GM12878 (cell line): ENCODE results near the gene RCOR1. TPM values are rescaled to one million over a fixed set of nuclear protein-coding genes. Genes with fewer than 3 reads are reported as not detected.

ENCODE experiments used
- ATF7 ChIP-seq: fragments of 450-650 bp; IDR thresholded peaks from 2 replicates; pipeline ENCODE4 v1.6.1; 2016; ENCODE audit warnings: low read depth, mild to moderate bottlenecking
- BACH1 ChIP-seq: fragments of 450-650 bp; IDR thresholded peaks from 2 replicates; pipeline ENCODE4 v1.6.1; 2017; ENCODE audit warnings: mild to moderate bottlenecking, borderline replicate concordance
- BMI1 ChIP-seq: fragments of 450-650 bp; IDR thresholded peaks from 2 replicates; pipeline ENCODE4 v1.6.1; 2016; ENCODE audit warnings: mild to moderate bottlenecking, moderate library complexity, borderline replicate concordance
- CBX3 ChIP-seq: fragments of 200-600 bp; sonication (generic); IDR thresholded peaks from 2 replicates; pipeline ENCODE4 v1.6.1; 2016; ENCODE audit warnings: low read depth, borderline replicate concordance
- CBX5 ChIP-seq: sonication (generic); IDR thresholded peaks from 2 replicates; pipeline ENCODE4 v1.6.1; 2016; ENCODE audit warnings: low read depth, moderate library complexity, mild to moderate bottlenecking, inconsistent platforms
- CHD2 ChIP-seq: IDR thresholded peaks from 2 replicates; pipeline ENCODE4 v1.6.1; 2011; ENCODE audit warnings: low read depth, low read length, improper control_type of control experiment, borderline replicate concordance
- ESRRA ChIP-seq: IDR thresholded peaks from 2 replicates; pipeline ENCODE4 v1.6.1; 2012; ENCODE audit warnings: mild to moderate bottlenecking, low read length, improper control_type of control experiment
- HDGF ChIP-seq: fragments of 450-650 bp; IDR thresholded peaks from 2 replicates; pipeline ENCODE4 v1.6.1; 2016; ENCODE audit warnings: antibody characterized with exemption
- IKZF1 ChIP-seq: fragments of 450-650 bp; conservative IDR thresholded peaks from 2 replicates; pipeline ENCODE4 v1.6.1; 2017; ENCODE audit warnings: antibody characterized with exemption, mild to moderate bottlenecking
- IRF4 ChIP-seq: IDR thresholded peaks from 2 replicates; pipeline ENCODE4 v1.6.1; 2011; ENCODE audit warnings: low read depth, low read length
- MXI1 ChIP-seq: fragments of 150-350 bp; IDR thresholded peaks from 2 replicates; pipeline ENCODE4 v1.6.1; 2011; ENCODE audit warnings: low read depth, mild to moderate bottlenecking, inconsistent platforms, low read length, improper control_type of control experiment
- NR2C1 ChIP-seq: fragments of 450-650 bp; IDR thresholded peaks from 2 replicates; pipeline ENCODE4 v1.6.1; 2017; ENCODE audit warnings: antibody characterized with exemption, mild to moderate bottlenecking, moderate library complexity
- SP1 ChIP-seq: IDR thresholded peaks from one replicate; pipeline ENCODE4 v1.6.1; 2011; ENCODE audit warnings: low read depth, low read length
- SPI1 ChIP-seq: IDR thresholded peaks from 2 replicates; pipeline ENCODE4 v1.6.1; 2011; ENCODE audit warnings: low read depth, mild to moderate bottlenecking, low read length, moderate library complexity, borderline replicate concordance; ENCODE audit not compliant: insufficient read depth
- SREBF2 ChIP-seq: IDR thresholded peaks from 2 replicates; pipeline ENCODE4 v1.6.1; 2012; ENCODE audit warnings: mild to moderate bottlenecking, low read length
- TAF1 ChIP-seq: IDR thresholded peaks from 2 replicates; pipeline ENCODE4 v1.6.1; 2011; ENCODE audit warnings: mild to moderate bottlenecking, low read depth, low read length, borderline replicate concordance
- TCF7 ChIP-seq: IDR thresholded peaks from 2 replicates; pipeline ENCODE4 v1.6.1; 2014; ENCODE audit warnings: antibody characterized with exemption, borderline replicate concordance
- ZNF217 ChIP-seq: fragments of 450-650 bp; IDR thresholded peaks from 2 replicates; pipeline ENCODE4 v1.6.1; 2017; ENCODE audit warnings: antibody characterized with exemption, mild to moderate bottlenecking
- ZNF384 ChIP-seq: IDR thresholded peaks from 2 replicates; pipeline ENCODE4 v1.6.1; 2012; ENCODE audit warnings: low read depth, mild to moderate bottlenecking, low read length, improper control_type of control experiment, borderline replicate concordance
- polyA plus RNA-seq, 11 experiments: library from polyadenylated mRNA; depleted of rRNA in 4 of 11; unstranded in 6 of 11; stranded (reverse) in 5 of 11; fragments of >200 nt; fragmentation: Nextera tagmentation in 4 of 11; fragmentation: Illumina TruSeq in 1 of 11; extraction: Ambion mirVana in 4 of 11; extraction: Trizol in 1 of 11; gene quantifications; 1 replicate in 1 of 11; 2 replicates in 10 of 11; pipeline versions ENCODE4 v1.2.1 to v1.2.3, GENCODE V29; 2011 to 2016; ENCODE audit warnings: inconsistent platforms in 2 of 11, missing spikeins in 2 of 11, low read depth in 1 of 11
- total RNA-seq, 4 experiments: library from RNA; depleted of rRNA in 3 of 4; stranded (reverse); fragments of >200 nt in 3 of 4; fragmentation: Illumina TruSeq in 1 of 4; extraction: Trizol in 1 of 4; gene quantifications; 2 replicates each; pipeline versions ENCODE4 v1.2.1 to v1.2.3, GENCODE V29; 2013 to 2021
- TF ChIP-seq, protein P1 (sequence below): fragments of 150-350 bp; IDR thresholded peaks from 2 replicates; pipeline ENCODE4 v1.6.1; 2016; ENCODE audit warnings: low read depth, low read length
- TF ChIP-seq, protein P2 (sequence below): fragments of 450-650 bp; IDR thresholded peaks from 2 replicates; pipeline ENCODE4 v1.6.1; 2017; ENCODE audit warnings: mild to moderate bottlenecking, low read depth, inconsistent platforms; ENCODE audit not compliant: poor library complexity, severe bottlenecking
- TF ChIP-seq, protein P3 (sequence below): IDR thresholded peaks from 2 replicates; pipeline ENCODE4 v1.6.1; 2012; ENCODE audit warnings: low read depth, low read length, improper control_type of control experiment
- TF ChIP-seq, protein P4 (sequence below): fragments of 450-650 bp; IDR thresholded peaks from 2 replicates; pipeline ENCODE4 v1.6.1; 2017; ENCODE audit warnings: mild to moderate bottlenecking

The RCOR1 gene
- total and polyA plus RNA-seq, 10 of the 15 experiments (the other 5 are each of a cell fraction or from before 2014, with no cell fraction given), result 1.6 to 12.2 (median 4.4) TPM

DNA sequence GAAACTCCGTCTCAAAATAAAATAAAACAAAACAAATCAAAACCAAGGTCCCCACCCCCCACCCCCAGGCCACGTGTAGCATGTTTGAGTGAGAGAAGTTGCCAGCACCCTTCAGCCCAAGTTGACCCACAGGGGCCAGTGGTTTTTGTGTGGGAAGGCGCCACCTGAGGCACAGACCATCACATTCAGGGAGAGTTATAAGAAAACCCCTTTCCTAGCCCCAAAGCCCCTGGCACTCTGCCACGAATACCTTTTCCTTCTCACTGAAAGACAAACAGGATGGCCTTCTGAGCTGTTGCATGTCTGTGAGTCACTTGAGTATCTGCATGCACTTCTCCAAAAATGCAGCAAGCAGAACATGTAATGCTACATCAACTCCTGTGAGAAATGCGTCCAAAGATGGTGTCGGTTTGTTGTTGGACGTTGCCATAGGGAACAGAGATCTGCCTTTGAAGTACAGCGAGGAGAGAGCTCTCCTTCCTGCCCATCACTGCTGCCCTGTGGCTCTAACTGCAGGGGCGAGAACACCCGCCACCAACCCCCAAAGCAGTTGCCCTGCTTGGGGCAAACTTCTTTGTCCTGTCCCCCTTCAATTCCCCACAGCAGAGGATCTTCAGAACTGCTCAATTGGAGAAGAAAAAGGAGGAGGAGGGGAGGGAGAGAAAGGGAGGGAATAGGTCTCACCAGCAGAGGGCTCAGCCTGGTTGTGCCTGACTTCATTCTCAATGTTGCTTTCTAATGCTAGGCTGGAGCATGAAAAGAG is 182.1 kb downstream of the RCOR1 start (continued):
- peak; percentile 95 for TF ChIP-seq BMI1
- 0 out of 2 replicates have a peak, but pooled peaks have one; percentile 49 for TF ChIP-seq CHD2
- TF ChIP-seq TAF1, result 0 out of 2 replicates have a peak, but pooled peaks have one; percentile 21
- TF ChIP-seq ZNF384, result no peak
- TF ChIP-seq BACH1, result 0 out of 2 replicates have a peak, but pooled peaks have one; percentile 23
- TF ChIP-seq IKZF1, result peak; percentile 64; the same call in 1 of the 2 replicates
- no peak for TF ChIP-seq NR2C1
- TF ChIP-seq SREBF2, result no peak
- TF ChIP-seq MXI1, result peak; percentile 73; the same call in 1 of the 2 replicates
- TF ChIP-seq SP1, result no peak
- TF ChIP-seq, protein P1, sequence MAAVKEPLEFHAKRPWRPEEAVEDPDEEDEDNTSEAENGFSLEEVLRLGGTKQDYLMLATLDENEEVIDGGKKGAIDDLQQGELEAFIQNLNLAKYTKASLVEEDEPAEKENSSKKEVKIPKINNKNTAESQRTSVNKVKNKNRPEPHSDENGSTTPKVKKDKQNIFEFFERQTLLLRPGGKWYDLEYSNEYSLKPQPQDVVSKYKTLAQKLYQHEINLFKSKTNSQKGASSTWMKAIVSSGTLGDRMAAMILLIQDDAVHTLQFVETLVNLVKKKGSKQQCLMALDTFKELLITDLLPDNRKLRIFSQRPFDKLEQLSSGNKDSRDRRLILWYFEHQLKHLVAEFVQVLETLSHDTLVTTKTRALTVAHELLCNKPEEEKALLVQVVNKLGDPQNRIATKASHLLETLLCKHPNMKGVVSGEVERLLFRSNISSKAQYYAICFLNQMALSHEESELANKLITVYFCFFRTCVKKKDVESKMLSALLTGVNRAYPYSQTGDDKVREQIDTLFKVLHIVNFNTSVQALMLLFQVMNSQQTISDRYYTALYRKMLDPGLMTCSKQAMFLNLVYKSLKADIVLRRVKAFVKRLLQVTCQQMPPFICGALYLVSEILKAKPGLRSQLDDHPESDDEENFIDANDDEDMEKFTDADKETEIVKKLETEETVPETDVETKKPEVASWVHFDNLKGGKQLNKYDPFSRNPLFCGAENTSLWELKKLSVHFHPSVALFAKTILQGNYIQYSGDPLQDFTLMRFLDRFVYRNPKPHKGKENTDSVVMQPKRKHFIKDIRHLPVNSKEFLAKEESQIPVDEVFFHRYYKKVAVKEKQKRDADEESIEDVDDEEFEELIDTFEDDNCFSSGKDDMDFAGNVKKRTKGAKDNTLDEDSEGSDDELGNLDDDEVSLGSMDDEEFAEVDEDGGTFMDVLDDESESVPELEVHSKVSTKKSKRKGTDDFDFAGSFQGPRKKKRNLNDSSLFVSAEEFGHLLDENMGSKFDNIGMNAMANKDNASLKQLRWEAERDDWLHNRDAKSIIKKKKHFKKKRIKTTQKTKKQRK, result no peak
- no peak for TF ChIP-seq ESRRA
- TF ChIP-seq CBX3, result no peak
- TF ChIP-seq, protein P2, sequence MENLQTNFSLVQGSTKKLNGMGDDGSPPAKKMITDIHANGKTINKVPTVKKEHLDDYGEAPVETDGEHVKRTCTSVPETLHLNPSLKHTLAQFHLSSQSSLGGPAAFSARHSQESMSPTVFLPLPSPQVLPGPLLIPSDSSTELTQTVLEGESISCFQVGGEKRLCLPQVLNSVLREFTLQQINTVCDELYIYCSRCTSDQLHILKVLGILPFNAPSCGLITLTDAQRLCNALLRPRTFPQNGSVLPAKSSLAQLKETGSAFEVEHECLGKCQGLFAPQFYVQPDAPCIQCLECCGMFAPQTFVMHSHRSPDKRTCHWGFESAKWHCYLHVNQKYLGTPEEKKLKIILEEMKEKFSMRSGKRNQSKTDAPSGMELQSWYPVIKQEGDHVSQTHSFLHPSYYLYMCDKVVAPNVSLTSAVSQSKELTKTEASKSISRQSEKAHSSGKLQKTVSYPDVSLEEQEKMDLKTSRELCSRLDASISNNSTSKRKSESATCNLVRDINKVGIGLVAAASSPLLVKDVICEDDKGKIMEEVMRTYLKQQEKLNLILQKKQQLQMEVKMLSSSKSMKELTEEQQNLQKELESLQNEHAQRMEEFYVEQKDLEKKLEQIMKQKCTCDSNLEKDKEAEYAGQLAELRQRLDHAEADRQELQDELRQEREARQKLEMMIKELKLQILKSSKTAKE, result peak; percentile 54
- peak; percentile 80 for TF ChIP-seq TCF7
- peak; percentile 76 for TF ChIP-seq SPI1
- TF ChIP-seq HDGF, result peak; percentile 50; the same call in 1 of the 2 replicates
- no peak for TF ChIP-seq IRF4
- no peak for TF ChIP-seq CBX5
- no peak for TF ChIP-seq ZNF217
- TF ChIP-seq, protein P3, sequence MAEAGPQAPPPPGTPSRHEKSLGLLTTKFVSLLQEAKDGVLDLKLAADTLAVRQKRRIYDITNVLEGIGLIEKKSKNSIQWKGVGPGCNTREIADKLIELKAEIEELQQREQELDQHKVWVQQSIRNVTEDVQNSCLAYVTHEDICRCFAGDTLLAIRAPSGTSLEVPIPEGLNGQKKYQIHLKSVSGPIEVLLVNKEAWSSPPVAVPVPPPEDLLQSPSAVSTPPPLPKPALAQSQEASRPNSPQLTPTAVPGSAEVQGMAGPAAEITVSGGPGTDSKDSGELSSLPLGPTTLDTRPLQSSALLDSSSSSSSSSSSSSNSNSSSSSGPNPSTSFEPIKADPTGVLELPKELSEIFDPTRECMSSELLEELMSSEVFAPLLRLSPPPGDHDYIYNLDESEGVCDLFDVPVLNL, result no peak
- TF ChIP-seq ATF7, result peak; percentile 53
- TF ChIP-seq, protein P4, sequence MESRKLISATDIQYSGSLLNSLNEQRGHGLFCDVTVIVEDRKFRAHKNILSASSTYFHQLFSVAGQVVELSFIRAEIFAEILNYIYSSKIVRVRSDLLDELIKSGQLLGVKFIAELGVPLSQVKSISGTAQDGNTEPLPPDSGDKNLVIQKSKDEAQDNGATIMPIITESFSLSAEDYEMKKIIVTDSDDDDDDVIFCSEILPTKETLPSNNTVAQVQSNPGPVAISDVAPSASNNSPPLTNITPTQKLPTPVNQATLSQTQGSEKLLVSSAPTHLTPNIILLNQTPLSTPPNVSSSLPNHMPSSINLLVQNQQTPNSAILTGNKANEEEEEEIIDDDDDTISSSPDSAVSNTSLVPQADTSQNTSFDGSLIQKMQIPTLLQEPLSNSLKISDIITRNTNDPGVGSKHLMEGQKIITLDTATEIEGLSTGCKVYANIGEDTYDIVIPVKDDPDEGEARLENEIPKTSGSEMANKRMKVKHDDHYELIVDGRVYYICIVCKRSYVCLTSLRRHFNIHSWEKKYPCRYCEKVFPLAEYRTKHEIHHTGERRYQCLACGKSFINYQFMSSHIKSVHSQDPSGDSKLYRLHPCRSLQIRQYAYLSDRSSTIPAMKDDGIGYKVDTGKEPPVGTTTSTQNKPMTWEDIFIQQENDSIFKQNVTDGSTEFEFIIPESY, result no peak
